GM12878 (cell line): ENCODE measurements around the gene FDPS. TPM values are rescaled to one million over a fixed set of nuclear protein-coding genes. Genes with fewer than 3 reads are reported as not detected.

Source experiments
- POLR2A ChIP-seq: IDR thresholded peaks from 2 replicates; pipeline ENCODE4 v1.6.1; 2011; ENCODE audit warnings: low read depth, mild to moderate bottlenecking, low read length
- microRNA counts: library from miRNA; unstranded; fragments of <30 nt; microRNA quantifications from one replicate; lab custom pipeline; 2016
- microRNA-seq: library from miRNA; unstranded; fragments of <30 nt; microRNA quantifications from one replicate; pipeline ENCODE4, GENCODE V29; 2018
- polyA plus RNA-seq, 11 experiments: library from polyadenylated mRNA; depleted of rRNA in 4 of 11; unstranded in 6 of 11; stranded (reverse) in 5 of 11; fragments of >200 nt; fragmentation: Nextera tagmentation in 4 of 11; fragmentation: Illumina TruSeq in 1 of 11; extraction: Ambion mirVana in 4 of 11; extraction: Trizol in 1 of 11; gene quantifications; 1 replicate in 1 of 11; 2 replicates in 10 of 11; pipeline versions ENCODE4 v1.2.1 to v1.2.3, GENCODE V29; 2011 to 2016; ENCODE audit warnings: inconsistent platforms in 2 of 11, missing spikeins in 2 of 11, low read depth in 1 of 11
- small RNA-seq: library from RNA; depleted of rRNA; stranded (forward); fragments of <200 nt; gene quantifications from one replicate; pipeline ENCODE3, GENCODE V24; 2014
- total RNA-seq, 4 experiments: library from RNA; depleted of rRNA in 3 of 4; stranded (reverse); fragments of >200 nt in 3 of 4; fragmentation: Illumina TruSeq in 1 of 4; extraction: Trizol in 1 of 4; gene quantifications; 2 replicates each; pipeline versions ENCODE4 v1.2.1 to v1.2.3, GENCODE V29; 2013 to 2021
- TF ChIP-seq, protein P1 (sequence below): fragments of 450-650 bp; IDR thresholded peaks from 2 replicates; pipeline ENCODE4 v1.6.1; 2017; ENCODE audit warnings: mild to moderate bottlenecking

FDPS gene
- total and polyA plus RNA-seq, 10 of the 15 experiments (the other 5 are each of a cell fraction or from before 2014, with no cell fraction given): 405 to 1,156 (median 487) TPM

- TF ChIP-seq, protein P1, sequence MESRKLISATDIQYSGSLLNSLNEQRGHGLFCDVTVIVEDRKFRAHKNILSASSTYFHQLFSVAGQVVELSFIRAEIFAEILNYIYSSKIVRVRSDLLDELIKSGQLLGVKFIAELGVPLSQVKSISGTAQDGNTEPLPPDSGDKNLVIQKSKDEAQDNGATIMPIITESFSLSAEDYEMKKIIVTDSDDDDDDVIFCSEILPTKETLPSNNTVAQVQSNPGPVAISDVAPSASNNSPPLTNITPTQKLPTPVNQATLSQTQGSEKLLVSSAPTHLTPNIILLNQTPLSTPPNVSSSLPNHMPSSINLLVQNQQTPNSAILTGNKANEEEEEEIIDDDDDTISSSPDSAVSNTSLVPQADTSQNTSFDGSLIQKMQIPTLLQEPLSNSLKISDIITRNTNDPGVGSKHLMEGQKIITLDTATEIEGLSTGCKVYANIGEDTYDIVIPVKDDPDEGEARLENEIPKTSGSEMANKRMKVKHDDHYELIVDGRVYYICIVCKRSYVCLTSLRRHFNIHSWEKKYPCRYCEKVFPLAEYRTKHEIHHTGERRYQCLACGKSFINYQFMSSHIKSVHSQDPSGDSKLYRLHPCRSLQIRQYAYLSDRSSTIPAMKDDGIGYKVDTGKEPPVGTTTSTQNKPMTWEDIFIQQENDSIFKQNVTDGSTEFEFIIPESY: no peak
- TF ChIP-seq POLR2A: no peak
These were observed 51.4 kb downstream of the FDPS start (continued) for GRCh38 chr1:155360051-155360450.

MicroRNAs encoded within 50 kb of the gene (microRNA counts, 767-probe panel; counts per million panel counts)
- microRNA hsa-miR-555 (lab: Ali Mortazavi, UCI): 55.3 counts per million

Small RNA genes within 50 kb of the gene (microRNA-seq; reads per million reads assigned to microRNA genes)
- not detected for gene MIR555

Small RNA genes within 50 kb of the gene (small RNA-seq; reads per million reads assigned to genes)
- 0.74 reads per million, percentile 21 among the genes with 10 or more reads in this experiment for gene RNU6-106P

Other genes with a start within 250 kb of the FDPS start
Only the 7 nearest of the 15 such genes appear.
- 82.7 and 92.0 TPM in 2 replicates for gene MTX1, start 100.2 kb upstream of the FDPS start, total RNA-seq (2014; rRNA removed)
- 34.3 and 36.3 TPM in 2 replicates for gene MTX1, start 100.2 kb upstream of the FDPS start, total RNA-seq (2014; rRNA removed; fragmentation: Illumina TruSeq; extraction: Trizol)
- gene MTX1, start 100.2 kb upstream of the FDPS start, total RNA-seq (2021): 42.9 and 47.4 TPM in 2 replicates
- gene MTX1, start 100.2 kb upstream of the FDPS start, polyA plus RNA-seq (2011; rRNA removed): 23.1 and 50.9 TPM in 2 replicates
- 17.6 and 43.8 TPM in 2 replicates for gene MTX1, start 100.2 kb upstream of the FDPS start, polyA plus RNA-seq (2014; fragmentation: Illumina TruSeq; extraction: Trizol)
- gene MTX1, start 100.2 kb upstream of the FDPS start, polyA plus RNA-seq (2014; fragmentation: Nextera tagmentation; extraction: Ambion mirVana): 10 to 100 TPM; 15.8 to 25.5 TPM
- gene MTX1, start 100.2 kb upstream of the FDPS start, polyA plus RNA-seq (2014; rRNA removed): 66.8 and 78.1 TPM in 2 replicates
- gene MTX1, start 100.2 kb upstream of the FDPS start, polyA plus RNA-seq (2016; fragmentation: Nextera tagmentation; extraction: Ambion mirVana): 10 to 100 TPM; 72.7 to 74.5 TPM
- 5.0 TPM in 2 replicates for gene ENTREP3, start 53.4 kb upstream of the FDPS start, total RNA-seq (2014; rRNA removed)
- gene ENTREP3, start 53.4 kb upstream of the FDPS start, total RNA-seq (2014; rRNA removed; fragmentation: Illumina TruSeq; extraction: Trizol): 1.6 and 1.7 TPM in 2 replicates
- gene ENTREP3, start 53.4 kb upstream of the FDPS start, total RNA-seq (2021): 29.5 and 31.8 TPM in 2 replicates
- 2.5 and 3.9 TPM in 2 replicates for gene ENTREP3, start 53.4 kb upstream of the FDPS start, polyA plus RNA-seq (2011; rRNA removed)
- gene ENTREP3, start 53.4 kb upstream of the FDPS start, polyA plus RNA-seq (2014; fragmentation: Illumina TruSeq; extraction: Trizol): 3.2 and 6.4 TPM in 2 replicates
- 1 to 10 TPM; 2.5 to 3.8 TPM for gene ENTREP3, start 53.4 kb upstream of the FDPS start, polyA plus RNA-seq (2014; fragmentation: Nextera tagmentation; extraction: Ambion mirVana)
- 13.8 and 19.7 TPM in 2 replicates for gene ENTREP3, start 53.4 kb upstream of the FDPS start, polyA plus RNA-seq (2014; rRNA removed)
- gene ENTREP3, start 53.4 kb upstream of the FDPS start, polyA plus RNA-seq (2016; fragmentation: Nextera tagmentation; extraction: Ambion mirVana): 1 to 10 TPM; 2.8 to 3.7 TPM
- gene SCAMP3, start 46.5 kb upstream of the FDPS start, total RNA-seq (2014; rRNA removed): 82.3 and 90.4 TPM in 2 replicates
- gene SCAMP3, start 46.5 kb upstream of the FDPS start, total RNA-seq (2014; rRNA removed; fragmentation: Illumina TruSeq; extraction: Trizol): 14.2 and 17.2 TPM in 2 replicates
- gene SCAMP3, start 46.5 kb upstream of the FDPS start, total RNA-seq (2021): 73.3 and 82.1 TPM in 2 replicates
- 45.8 and 93.8 TPM in 2 replicates for gene SCAMP3, start 46.5 kb upstream of the FDPS start, polyA plus RNA-seq (2011; rRNA removed)
- gene SCAMP3, start 46.5 kb upstream of the FDPS start, polyA plus RNA-seq (2014; fragmentation: Illumina TruSeq; extraction: Trizol): 34.0 and 50.2 TPM in 2 replicates
- 10 to 100 TPM; 55.1 to 84.1 TPM for gene SCAMP3, start 46.5 kb upstream of the FDPS start, polyA plus RNA-seq (2014; fragmentation: Nextera tagmentation; extraction: Ambion mirVana)
- gene SCAMP3, start 46.5 kb upstream of the FDPS start, polyA plus RNA-seq (2014; rRNA removed): 133 and 143 TPM in 2 replicates
- gene SCAMP3, start 46.5 kb upstream of the FDPS start, polyA plus RNA-seq (2016; fragmentation: Nextera tagmentation; extraction: Ambion mirVana): 100 to 1,000 TPM; 128 to 130 TPM
- 42.3 and 45.9 TPM in 2 replicates for gene CLK2, start 35.4 kb upstream of the FDPS start, total RNA-seq (2014; rRNA removed)
- 27.2 and 29.3 TPM in 2 replicates for gene CLK2, start 35.4 kb upstream of the FDPS start, total RNA-seq (2014; rRNA removed; fragmentation: Illumina TruSeq; extraction: Trizol)
- gene CLK2, start 35.4 kb upstream of the FDPS start, total RNA-seq (2021): 62.3 and 63.1 TPM in 2 replicates
- 50.2 and 76.9 TPM in 2 replicates for gene CLK2, start 35.4 kb upstream of the FDPS start, polyA plus RNA-seq (2011; rRNA removed)
- 54.9 and 55.6 TPM in 2 replicates for gene CLK2, start 35.4 kb upstream of the FDPS start, polyA plus RNA-seq (2014; fragmentation: Illumina TruSeq; extraction: Trizol)
- 10 to 100 TPM; 11.1 to 17.8 TPM for gene CLK2, start 35.4 kb upstream of the FDPS start, polyA plus RNA-seq (2014; fragmentation: Nextera tagmentation; extraction: Ambion mirVana)
- 81.9 and 83.7 TPM in 2 replicates for gene CLK2, start 35.4 kb upstream of the FDPS start, polyA plus RNA-seq (2014; rRNA removed)
- 10 to 100 TPM; 23.4 to 27.5 TPM for gene CLK2, start 35.4 kb upstream of the FDPS start, polyA plus RNA-seq (2016; fragmentation: Nextera tagmentation; extraction: Ambion mirVana)
- gene HCN3, start 31.4 kb upstream of the FDPS start, total RNA-seq (2014; rRNA removed): 1.6 and 2.5 TPM in 2 replicates
- 1.2 and 1.7 TPM in 2 replicates for gene HCN3, start 31.4 kb upstream of the FDPS start, total RNA-seq (2014; rRNA removed; fragmentation: Illumina TruSeq; extraction: Trizol)
- 2.5 and 2.8 TPM in 2 replicates for gene HCN3, start 31.4 kb upstream of the FDPS start, total RNA-seq (2021)
- gene HCN3, start 31.4 kb upstream of the FDPS start, polyA plus RNA-seq (2011; rRNA removed): 1.6 and 2.5 TPM in 2 replicates
- gene HCN3, start 31.4 kb upstream of the FDPS start, polyA plus RNA-seq (2014; fragmentation: Illumina TruSeq; extraction: Trizol): 1.9 and 3.1 TPM in 2 replicates
- gene HCN3, start 31.4 kb upstream of the FDPS start, polyA plus RNA-seq (2014; fragmentation: Nextera tagmentation; extraction: Ambion mirVana): under 1 TPM; 0.08 to 0.31 TPM
- 3.7 and 4.1 TPM in 2 replicates for gene HCN3, start 31.4 kb upstream of the FDPS start, polyA plus RNA-seq (2014; rRNA removed)
- gene HCN3, start 31.4 kb upstream of the FDPS start, polyA plus RNA-seq (2016; fragmentation: Nextera tagmentation; extraction: Ambion mirVana): 1 to 10 TPM; 1.7 to 1.8 TPM
- not detected in 2 replicates for gene PKLR, start 7.4 kb upstream of the FDPS start, total RNA-seq (2014; rRNA removed)
- not detected in 2 replicates for gene PKLR, start 7.4 kb upstream of the FDPS start, total RNA-seq (2014; rRNA removed; fragmentation: Illumina TruSeq; extraction: Trizol)
- gene PKLR, start 7.4 kb upstream of the FDPS start, total RNA-seq (2021): 0.08 and 0.13 TPM in 2 replicates
- not detected in 2 replicates for gene PKLR, start 7.4 kb upstream of the FDPS start, polyA plus RNA-seq (2011; rRNA removed)
- gene PKLR, start 7.4 kb upstream of the FDPS start, polyA plus RNA-seq (2014; fragmentation: Illumina TruSeq; extraction: Trizol): 0.04 and 0.08 TPM in 2 replicates
- gene PKLR, start 7.4 kb upstream of the FDPS start, polyA plus RNA-seq (2014; fragmentation: Nextera tagmentation; extraction: Ambion mirVana): under 1 TPM in 1 of 2 experiments, not detected in 1; 0.15 TPM
- not detected in 2 replicates for gene PKLR, start 7.4 kb upstream of the FDPS start, polyA plus RNA-seq (2014; rRNA removed)
- not detected for gene PKLR, start 7.4 kb upstream of the FDPS start, polyA plus RNA-seq (2016; fragmentation: Nextera tagmentation; extraction: Ambion mirVana)
- gene RUSC1, start 12.0 kb downstream of the FDPS start, total RNA-seq (2014; rRNA removed): 10.6 and 11.1 TPM in 2 replicates
- 4.7 and 5.1 TPM in 2 replicates for gene RUSC1, start 12.0 kb downstream of the FDPS start, total RNA-seq (2014; rRNA removed; fragmentation: Illumina TruSeq; extraction: Trizol)
- 17.7 and 19.9 TPM in 2 replicates for gene RUSC1, start 12.0 kb downstream of the FDPS start, total RNA-seq (2021)
- gene RUSC1, start 12.0 kb downstream of the FDPS start, polyA plus RNA-seq (2011; rRNA removed): 9.2 and 13.9 TPM in 2 replicates
- gene RUSC1, start 12.0 kb downstream of the FDPS start, polyA plus RNA-seq (2014; fragmentation: Illumina TruSeq; extraction: Trizol): 7.6 and 10.0 TPM in 2 replicates
- 1 to 10 TPM; 1.1 to 5.4 TPM for gene RUSC1, start 12.0 kb downstream of the FDPS start, polyA plus RNA-seq (2014; fragmentation: Nextera tagmentation; extraction: Ambion mirVana)
- gene RUSC1, start 12.0 kb downstream of the FDPS start, polyA plus RNA-seq (2014; rRNA removed): 23.0 and 23.7 TPM in 2 replicates
- gene RUSC1, start 12.0 kb downstream of the FDPS start, polyA plus RNA-seq (2016; fragmentation: Nextera tagmentation; extraction: Ambion mirVana): 10 to 100 TPM; 13.6 to 18.5 TPM